Activated CD4-positive, alpha-beta T cell treated with anti-CD3 and anti-CD28 coated beads, Interleukin-2, amount 50 U/mL, for 24 hours (primary cell): ENCODE data around the gene JSRP1.

Experiments used
- DNase-seq, 2 donors: peaks; one replicate each; pipeline ENCODE4 v3.0.0-alpha.2; 2020; ENCODE audit warnings: low read depth in 1 of 2, low spot score in 1 of 2

The JSRP1 gene

GRCh38 chr19:2255982-2256685 is at the start of gene JSRP1:
Gene JSRP1 (minus strand): TSS chr19:2256417. CDS start chr19:2255314, 1,103 bp downstream.
- no peak for DNase-seq

GRCh38 chr19:2305452-2306280 is 49.4 kb upstream of the JSRP1 start:
- DNase-seq: no peak

- no peak for DNase-seq
These were observed 47.1 kb upstream of the JSRP1 start for GRCh38 chr19:2303211-2303798.

GRCh38 chr19:2302319-2303210 is 46.3 kb upstream of the JSRP1 start:
- DNase-seq: no peak

- DNase-seq: no peak
These were observed 44.3 kb upstream of the JSRP1 start for GRCh38 chr19:2300533-2300932.

GRCh38 chr19:2296141-2296540 is 39.9 kb upstream of the JSRP1 start:
- DNase-seq: no peak

GRCh38 chr19:2294687-2295335 is 38.6 kb upstream of the JSRP1 start:
- DNase-seq: no peak

- DNase-seq: no peak
These were observed 35.1 kb upstream of the JSRP1 start for GRCh38 chr19:2291185-2291751.

GRCh38 chr19:2290441-2291184 is 34.4 kb upstream of the JSRP1 start:
- no peak for DNase-seq

GRCh38 chr19:2289714-2290435 is 33.7 kb upstream of the JSRP1 start:
- no peak for DNase-seq

GRCh38 chr19:2288818-2289713 is 32.8 kb upstream of the JSRP1 start:
- no peak for DNase-seq

- no peak for DNase-seq
These were observed 32.2 kb upstream of the JSRP1 start for GRCh38 chr19:2288338-2288817.

GRCh38 chr19:2287585-2288337 is 31.5 kb upstream of the JSRP1 start:
- DNase-seq: no peak

- DNase-seq: no peak
These were observed 30.4 kb upstream of the JSRP1 start for GRCh38 chr19:2286402-2287140.

GRCh38 chr19:2283835-2284507 is 27.8 kb upstream of the JSRP1 start:
- DNase-seq: no peak

GRCh38 chr19:2282862-2283237 is 26.6 kb upstream of the JSRP1 start:
- no peak for DNase-seq
